22Rv1 (cell line): ENCODE measurements around the gene FHIT.

Experiments
- H3K27ac ChIP-seq: fragments of 450-650 bp; 2 replicates; pipeline ENCODE4 v1.5.1; 2017
- ZFX ChIP-seq: fragments of 450-650 bp; IDR thresholded peaks from 2 replicates; pipeline ENCODE4 v1.6.1; 2017; ENCODE audit warnings: antibody characterized with exemption, borderline replicate concordance
- TF ChIP-seq, protein P1 (sequence below): fragments of 450-650 bp; IDR thresholded peaks from 2 replicates; pipeline ENCODE4 v1.5.1; 2017; ENCODE audit warnings: mild to moderate bottlenecking

FHIT gene

DNA sequence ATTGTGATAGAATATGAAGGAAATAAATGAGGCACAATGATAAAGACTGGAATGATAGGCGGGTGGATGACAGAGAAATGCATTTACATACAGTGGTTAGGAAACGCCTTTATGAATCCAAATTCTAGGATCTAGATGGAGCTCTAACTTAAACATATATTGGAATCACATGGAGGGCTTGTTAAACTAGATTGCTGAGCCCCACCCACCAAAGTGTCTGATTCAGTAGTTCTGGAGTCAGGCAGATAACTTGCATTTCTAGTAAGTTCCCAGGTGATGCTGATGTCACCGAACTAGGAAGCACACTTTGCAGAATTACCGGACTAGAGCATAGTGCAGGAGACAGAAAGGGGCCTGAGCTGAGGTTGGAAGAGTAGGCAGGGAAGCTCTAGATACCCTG, 837.2 kb downstream of the FHIT start:
- no peak overlapping the region for H3K27ac ChIP-seq
- no peak for TF ChIP-seq ZFX
- TF ChIP-seq, protein P1, sequence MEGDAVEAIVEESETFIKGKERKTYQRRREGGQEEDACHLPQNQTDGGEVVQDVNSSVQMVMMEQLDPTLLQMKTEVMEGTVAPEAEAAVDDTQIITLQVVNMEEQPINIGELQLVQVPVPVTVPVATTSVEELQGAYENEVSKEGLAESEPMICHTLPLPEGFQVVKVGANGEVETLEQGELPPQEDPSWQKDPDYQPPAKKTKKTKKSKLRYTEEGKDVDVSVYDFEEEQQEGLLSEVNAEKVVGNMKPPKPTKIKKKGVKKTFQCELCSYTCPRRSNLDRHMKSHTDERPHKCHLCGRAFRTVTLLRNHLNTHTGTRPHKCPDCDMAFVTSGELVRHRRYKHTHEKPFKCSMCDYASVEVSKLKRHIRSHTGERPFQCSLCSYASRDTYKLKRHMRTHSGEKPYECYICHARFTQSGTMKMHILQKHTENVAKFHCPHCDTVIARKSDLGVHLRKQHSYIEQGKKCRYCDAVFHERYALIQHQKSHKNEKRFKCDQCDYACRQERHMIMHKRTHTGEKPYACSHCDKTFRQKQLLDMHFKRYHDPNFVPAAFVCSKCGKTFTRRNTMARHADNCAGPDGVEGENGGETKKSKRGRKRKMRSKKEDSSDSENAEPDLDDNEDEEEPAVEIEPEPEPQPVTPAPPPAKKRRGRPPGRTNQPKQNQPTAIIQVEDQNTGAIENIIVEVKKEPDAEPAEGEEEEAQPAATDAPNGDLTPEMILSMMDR: no peak

- no peak overlapping the region for H3K27ac ChIP-seq
- TF ChIP-seq ZFX: no peak
- TF ChIP-seq, protein P1: no peak
Measured at GRCh38 chr3:60413551-60413950, 837.7 kb downstream of the FHIT start.

- TF ChIP-seq, protein P1: no peak
- no peak for TF ChIP-seq ZFX
- H3K27ac ChIP-seq: no peak overlapping the region
Measured at GRCh38 chr3:60403866-60404265, 847.4 kb downstream of the FHIT start.

DNA sequence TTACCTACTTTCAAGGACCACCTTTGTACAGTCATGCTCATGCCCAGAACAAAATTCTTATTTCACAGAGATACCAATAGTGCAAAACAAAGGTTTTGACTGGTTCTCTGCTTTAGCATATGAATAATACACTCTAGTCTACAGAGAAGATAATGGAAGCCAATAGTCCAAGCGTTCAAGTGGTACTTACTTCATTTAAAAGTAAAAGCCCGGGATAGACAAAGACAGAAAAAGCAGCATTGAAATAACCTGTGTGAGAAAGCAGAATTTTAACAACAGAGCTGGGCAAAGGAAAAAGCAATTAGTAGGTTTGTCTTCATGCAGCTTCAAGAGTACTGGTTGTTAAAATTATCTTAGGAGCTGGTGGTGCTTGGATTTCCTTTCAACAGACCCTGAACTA, 848.3 kb downstream of the FHIT start:
- no peak overlapping the region for H3K27ac ChIP-seq
- TF ChIP-seq, protein P1: no peak
- TF ChIP-seq ZFX: no peak

DNA sequence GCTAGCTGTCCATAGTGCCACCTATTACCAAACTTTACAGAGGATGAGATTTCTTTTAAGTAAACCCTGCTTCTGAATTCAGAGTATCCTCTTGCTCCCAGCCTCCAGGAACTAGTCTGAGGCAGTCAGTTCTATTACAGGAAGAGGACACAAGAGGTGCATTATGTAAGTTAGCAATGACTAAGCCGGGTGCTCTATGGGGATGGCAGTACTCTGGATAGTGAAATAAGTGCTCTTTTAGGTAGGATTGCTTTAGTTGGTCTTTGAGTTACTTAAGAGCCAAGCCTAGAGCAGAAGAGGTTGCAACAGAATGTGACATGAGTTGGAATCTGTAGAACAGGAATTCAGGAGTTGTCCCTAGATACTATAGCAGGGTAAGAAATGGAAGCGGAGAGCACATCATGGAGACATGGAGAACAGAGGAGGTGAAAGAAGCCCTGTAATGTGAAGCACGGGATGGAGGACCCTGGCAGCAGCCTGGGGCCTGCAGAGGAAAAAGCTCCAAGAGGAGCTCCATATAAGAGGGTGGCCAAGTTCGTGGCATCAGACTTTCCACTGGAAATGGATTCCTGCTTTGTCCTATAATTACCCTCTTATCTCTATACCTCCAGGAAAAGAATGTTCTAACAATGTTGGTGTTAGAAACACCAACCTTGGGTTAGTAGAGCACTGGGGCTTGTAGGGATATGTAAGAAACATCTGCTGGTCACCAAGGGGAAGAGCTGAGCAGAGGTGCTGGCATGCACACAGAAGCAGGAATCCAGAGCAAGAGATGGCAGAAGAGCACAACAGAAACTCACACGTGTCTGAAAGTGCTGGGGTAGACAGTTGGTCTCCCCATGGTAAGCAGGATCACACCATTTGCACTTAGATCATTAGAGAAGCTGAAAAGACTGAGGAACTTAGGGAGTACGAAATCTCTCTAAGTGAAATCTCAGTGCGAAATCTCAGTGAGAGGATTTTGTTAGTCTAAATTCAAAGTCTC, 851.1 kb downstream of the FHIT start:
- H3K27ac ChIP-seq: no peak overlapping the region
- TF ChIP-seq, protein P1: no peak
- TF ChIP-seq ZFX: no peak

GRCh38 chr3:60399292-60399691, 852.0 kb downstream of the FHIT start:
- no peak overlapping the region for H3K27ac ChIP-seq

More at GRCh38 chr3:60399292-60399691, 852.0 kb downstream of the FHIT start:
- TF ChIP-seq, protein P1: no peak
- no peak for TF ChIP-seq ZFX
